DND-41 (cell line): Measurements from ENCODE around the gene TRAPPC5.

Experiments used
- ATAC-seq: fragments of 200-7000 bp; cut with Tn5 transposase; 3 replicates; pipeline ENCODE4 v1.9.1; 2021; ENCODE audit warnings: low read depth; ENCODE audit not compliant: insufficient read depth
- DNase-seq: peaks from one replicate; pipeline ENCODE4 v3.0.0-alpha.2; 2020
- H2AFZ ChIP-seq: 2 replicates; pipeline ENCODE4 v1.6.0; 2012; ENCODE audit warnings: low read depth, low read length
- H3K27ac ChIP-seq: 2 replicates; pipeline ENCODE4 v1.5.1; 2012; ENCODE audit warnings: low read length, inconsistent platforms
- H3K27me3 ChIP-seq: fragments of 200-600 bp; sonication (generic); 2 replicates; pipeline ENCODE4 v1.6.0; 2012; ENCODE audit warnings: low read length, mild to moderate bottlenecking, inconsistent platforms; ENCODE audit not compliant: insufficient read depth, poor library complexity
- H3K36me3 ChIP-seq: 2 replicates; pipeline ENCODE4 v1.5.1; 2012; ENCODE audit warnings: low read length, inconsistent platforms; ENCODE audit not compliant: insufficient read depth
- H3K4me1 ChIP-seq: 2 replicates; pipeline ENCODE4 v1.5.1; 2012; ENCODE audit warnings: mild to moderate bottlenecking, low read length; ENCODE audit not compliant: insufficient read depth
- H3K4me2 ChIP-seq: 2 replicates; pipeline ENCODE4 v1.6.0; 2012; ENCODE audit warnings: mild to moderate bottlenecking, moderate library complexity, low read length, inconsistent platforms; ENCODE audit not compliant: insufficient read depth
- H3K4me3 ChIP-seq, 2 experiments: fragments of 200-600 bp in 1 of 2; shearing (Covaris generic) in 1 of 2; 2 replicates each; pipeline ENCODE4 v1.5.1; 2012 to 2016; ENCODE audit warnings: inconsistent platforms in 2 of 2, low read length in 2 of 2, mild to moderate bottlenecking in 2 of 2, low read depth in 1 of 2, moderate library complexity in 1 of 2
- H3K79me2 ChIP-seq: 2 replicates; pipeline ENCODE4 v1.6.0; 2012; ENCODE audit warnings: low read length, inconsistent platforms; ENCODE audit not compliant: insufficient read depth
- H3K9ac ChIP-seq: 2 replicates; pipeline ENCODE4 v1.6.0; 2012; ENCODE audit warnings: low read depth, mild to moderate bottlenecking, inconsistent platforms, low read length, moderate library complexity
- H3K9me3 ChIP-seq: 2 replicates; pipeline ENCODE4 v1.5.1; 2012; ENCODE audit warnings: low read length, moderate library complexity, mild to moderate bottlenecking, inconsistent platforms; ENCODE audit not compliant: insufficient read depth, severe bottlenecking
- H4K20me1 ChIP-seq: 2 replicates; pipeline ENCODE4 v1.6.0; 2012; ENCODE audit warnings: low read length; ENCODE audit not compliant: insufficient read depth
- EZH2 ChIP-seq: IDR thresholded peaks from 3 replicates; pipeline ENCODE4 v1.6.1; 2012; ENCODE audit warnings: borderline replicate concordance, low read depth, mild to moderate bottlenecking, moderate library complexity, low read length, inconsistent platforms; ENCODE audit not compliant: severe bottlenecking
- TF ChIP-seq, protein P1 (sequence below): IDR thresholded peaks from 2 replicates; pipeline ENCODE4 v1.5.1; 2012; ENCODE audit warnings: borderline replicate concordance, low read length, moderate library complexity, mild to moderate bottlenecking; ENCODE audit not compliant: poor library complexity, severe bottlenecking; ENCODE audit errors: extremely low read depth

Gene TRAPPC5

DNA sequence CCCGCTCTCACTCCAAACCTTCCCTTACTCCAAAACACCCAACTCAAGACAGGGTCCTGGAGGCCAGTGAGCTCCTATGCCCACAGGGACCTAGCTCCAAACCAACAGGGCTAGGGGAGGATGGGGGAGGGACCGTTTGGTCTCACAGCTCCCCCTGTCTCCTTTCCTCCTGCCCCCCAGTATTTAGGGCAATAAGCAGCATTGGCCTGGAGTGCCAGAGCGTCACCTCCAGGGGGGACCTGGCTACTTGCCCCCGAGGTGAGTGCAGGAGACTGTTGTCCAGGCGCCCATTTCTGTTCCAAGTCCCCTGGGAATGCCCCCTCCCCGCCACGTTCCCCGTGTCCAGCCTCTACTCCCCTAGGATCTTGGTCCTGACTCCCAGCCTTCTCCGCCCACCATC is 11.0 kb upstream of the TRAPPC5 start:
- H3K4me1 ChIP-seq: peaks cover 11% of the 10 kb centered on the region
- H3K36me3 ChIP-seq: no peaks in the 10 kb centered on the region
- H4K20me1 ChIP-seq: no peaks in the 10 kb centered on the region
- H3K27me3 ChIP-seq: no peaks in the 10 kb centered on the region
- no peak overlapping the region for H3K4me2 ChIP-seq
- H3K9ac ChIP-seq: no peak overlapping the region
- H3K4me3 ChIP-seq: no peak overlapping the region
- no peak overlapping the region for H3K27ac ChIP-seq
- H3K79me2 ChIP-seq: no peaks in the 10 kb centered on the region
- H2AFZ ChIP-seq: no peak overlapping the region
- TF ChIP-seq, protein P1, sequence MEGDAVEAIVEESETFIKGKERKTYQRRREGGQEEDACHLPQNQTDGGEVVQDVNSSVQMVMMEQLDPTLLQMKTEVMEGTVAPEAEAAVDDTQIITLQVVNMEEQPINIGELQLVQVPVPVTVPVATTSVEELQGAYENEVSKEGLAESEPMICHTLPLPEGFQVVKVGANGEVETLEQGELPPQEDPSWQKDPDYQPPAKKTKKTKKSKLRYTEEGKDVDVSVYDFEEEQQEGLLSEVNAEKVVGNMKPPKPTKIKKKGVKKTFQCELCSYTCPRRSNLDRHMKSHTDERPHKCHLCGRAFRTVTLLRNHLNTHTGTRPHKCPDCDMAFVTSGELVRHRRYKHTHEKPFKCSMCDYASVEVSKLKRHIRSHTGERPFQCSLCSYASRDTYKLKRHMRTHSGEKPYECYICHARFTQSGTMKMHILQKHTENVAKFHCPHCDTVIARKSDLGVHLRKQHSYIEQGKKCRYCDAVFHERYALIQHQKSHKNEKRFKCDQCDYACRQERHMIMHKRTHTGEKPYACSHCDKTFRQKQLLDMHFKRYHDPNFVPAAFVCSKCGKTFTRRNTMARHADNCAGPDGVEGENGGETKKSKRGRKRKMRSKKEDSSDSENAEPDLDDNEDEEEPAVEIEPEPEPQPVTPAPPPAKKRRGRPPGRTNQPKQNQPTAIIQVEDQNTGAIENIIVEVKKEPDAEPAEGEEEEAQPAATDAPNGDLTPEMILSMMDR: no peak
- TF ChIP-seq EZH2: no peak
- H3K9me3 ChIP-seq: no peaks in the 10 kb centered on the region
- no peak for ATAC-seq
- DNase-seq: no peak

- ATAC-seq: no peak
Observed at GRCh38 chr19:7670150-7670783, 10.4 kb upstream of the TRAPPC5 start.

DNA sequence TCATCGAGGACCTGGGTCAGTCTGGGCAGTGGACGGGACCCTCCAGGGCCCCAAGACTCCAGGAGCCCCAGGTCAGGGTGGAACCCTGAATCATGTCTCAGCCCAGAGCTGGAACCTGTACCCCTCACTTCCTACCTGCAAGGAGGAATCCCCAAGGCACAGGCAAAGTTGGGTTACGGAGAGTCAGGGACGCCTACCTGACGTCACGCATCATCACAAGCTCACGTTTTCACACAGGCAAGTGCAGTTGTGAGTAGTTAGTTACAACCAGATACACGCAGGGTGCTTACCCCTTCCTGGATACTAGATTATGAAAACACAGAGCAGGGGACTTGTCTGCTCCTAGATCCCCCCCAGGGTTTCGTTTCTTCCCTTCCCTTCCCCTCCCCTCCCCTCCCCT is 9.8 kb upstream of the TRAPPC5 start:
- DNase-seq (no peak), ATAC-seq (no peak)
- TF ChIP-seq, protein P1: no peak
- TF ChIP-seq EZH2: no peak
- H3K27ac ChIP-seq: no peak overlapping the region
- H3K9ac ChIP-seq: no peak overlapping the region
- H3K4me2 ChIP-seq: no peak overlapping the region
- peaks cover 11% of the 10 kb centered on the region for H3K4me1 ChIP-seq
- H3K9me3 ChIP-seq: no peaks in the 10 kb centered on the region
- no peaks in the 10 kb centered on the region for H4K20me1 ChIP-seq
- H2AFZ ChIP-seq: no peak overlapping the region
- no peak overlapping the region for H3K4me3 ChIP-seq
- H3K27me3 ChIP-seq: no peaks in the 10 kb centered on the region
- no peaks in the 10 kb centered on the region for H3K79me2 ChIP-seq
- H3K36me3 ChIP-seq: no peaks in the 10 kb centered on the region

More at GRCh38 chr19:7670150-7670783, 10.4 kb upstream of the TRAPPC5 start:
- no peak overlapping the region for H3K27ac ChIP-seq
- no peaks in the 10 kb centered on the region for H4K20me1 ChIP-seq
- H3K79me2 ChIP-seq: no peaks in the 10 kb centered on the region
- H3K4me3 ChIP-seq: no peak overlapping the region
- H3K27me3 ChIP-seq: no peaks in the 10 kb centered on the region
- H3K36me3 ChIP-seq: no peaks in the 10 kb centered on the region
- peaks cover 11% of the 10 kb centered on the region for H3K4me1 ChIP-seq
- H3K4me2 ChIP-seq: no peak overlapping the region
- no peak for DNase-seq
- no peaks in the 10 kb centered on the region for H3K9me3 ChIP-seq
- no peak overlapping the region for H2AFZ ChIP-seq
- no peak overlapping the region for H3K9ac ChIP-seq
- TF ChIP-seq, protein P1: no peak
- no peak for TF ChIP-seq EZH2

GRCh38 chr19:7672522-7672921 is 8.1 kb upstream of the TRAPPC5 start:
- H3K36me3 ChIP-seq: no peaks in the 10 kb centered on the region
- H3K4me3 ChIP-seq: no peak overlapping the region
- no peak overlapping the region for H3K4me2 ChIP-seq
- TF ChIP-seq EZH2: no peak
- TF ChIP-seq, protein P1: no peak
- no peak overlapping the region for H3K9ac ChIP-seq
- ATAC-seq (no peak), DNase-seq (no peak)
- no peak overlapping the region for H2AFZ ChIP-seq
- peaks cover 14% of the 10 kb centered on the region for H3K4me1 ChIP-seq
- H3K79me2 ChIP-seq: no peaks in the 10 kb centered on the region
- no peaks in the 10 kb centered on the region for H4K20me1 ChIP-seq
- no peak overlapping the region for H3K27ac ChIP-seq
- no peaks in the 10 kb centered on the region for H3K9me3 ChIP-seq
- no peaks in the 10 kb centered on the region for H3K27me3 ChIP-seq
